Colonic mucosa (tissue), 4 donors: Measurements from ENCODE around the gene C1QTNF9. TPM values are rescaled to one million over a fixed set of nuclear protein-coding genes. Genes with fewer than 3 reads are reported as not detected.

Experiments used
- DNase-seq: peaks from one replicate; pipeline ENCODE4 v3.0.0-alpha.2; 2020
- H3K27ac ChIP-seq: fragments of 200-600 bp; one replicate; pipeline ENCODE4 v1.8.0; 2021
- H3K27me3 ChIP-seq: fragments of 200-600 bp; one replicate; pipeline ENCODE4 v1.8.0; 2021
- H3K36me3 ChIP-seq: fragments of 200-600 bp; one replicate; pipeline ENCODE4 v1.8.0; 2021
- H3K4me1 ChIP-seq: fragments of 200-600 bp; one replicate; pipeline ENCODE4 v1.8.0; 2021; ENCODE audit warnings: mild to moderate bottlenecking
- H3K4me3 ChIP-seq: fragments of 200-600 bp; one replicate; pipeline ENCODE4 v1.8.0; 2021
- H3K9ac ChIP-seq, 2 donors: one replicate each; pipeline ENCODE4 v1.7.0; 2013; ENCODE audit warnings: control low read depth in 2 of 2, low read depth in 2 of 2, low read length in 2 of 2
- H3K9me3 ChIP-seq: fragments of 200-600 bp; one replicate; pipeline ENCODE4 v1.8.0; 2021
- CTCF ChIP-seq: fragments of 200-600 bp; IDR thresholded peaks from one replicate; pipeline ENCODE4 v1.8.0; 2022; ENCODE audit warnings: antibody characterized with exemption, mild to moderate bottlenecking
- intact Hi-C: fragments of 100-400 bp; cut with DNase I; formaldehyde crosslinking; loops from one replicate; pipeline ENCODE4 v1.14.1; 2022
- total RNA-seq, 2 donors: library from RNA; stranded (reverse); fragmentation: NEBNext Ultra II Directional in 1 of 2; extraction: Animal tissue kit (Norgen Biotek cat#: 25700) in 1 of 2; gene quantifications; one replicate each; pipeline ENCODE4 v1.2.1, GENCODE V29; 2021
- donor health status: healthy.
- donor health status: DM: no; HTN: no; CAD: no.
- donor health status: DM: no; HTN: no; CAD: no.

The C1QTNF9 gene
- total RNA-seq, 2 donors from 2014 or later: 0.19 TPM; not detected in 1

GRCh38 chr13:24267801-24268200, 41.6 kb upstream of the C1QTNF9 start:
- no peak overlapping the region for H3K4me3 ChIP-seq

GRCh38 chr13:24269821-24270220, 39.6 kb upstream of the C1QTNF9 start:
- intact Hi-C loops: no loop called here
- Histone ChIP-seq H3K27ac (peak overlapping the region; percentile 95), H3K4me1 (peaks cover 18% of the 10 kb centered on the region)

More at GRCh38 chr13:24267801-24268200, 41.6 kb upstream of the C1QTNF9 start:
- no peaks in the 10 kb centered on the region for H3K27me3 ChIP-seq
- H3K9me3 ChIP-seq: no peaks in the 10 kb centered on the region
- no peaks in the 10 kb centered on the region for H3K36me3 ChIP-seq
- no peak overlapping the region for H3K9ac ChIP-seq
- intact Hi-C loops: no loop called here
- H3K27ac ChIP-seq: peak overlapping the region; percentile 34
- H3K4me1 ChIP-seq: peaks cover 17% of the 10 kb centered on the region
- no peak for TF ChIP-seq CTCF
- no peak for DNase-seq

GRCh38 chr13:24270639-24271141, 38.7 kb upstream of the C1QTNF9 start:
- DNase-seq: peak; percentile 75
- Histone ChIP-seq H3K4me3 (peak overlapping the region; percentile 20), H3K27ac (peak overlapping the region; percentile 95), H3K9ac (peak overlapping the region; percentile 47 to 70), H3K36me3 (no peaks in the 10 kb centered on the region), H3K9me3 (no peaks in the 10 kb centered on the region), H3K27me3 (no peaks in the 10 kb centered on the region), H3K4me1 (peaks cover 18% of the 10 kb centered on the region)
- no peak for TF ChIP-seq CTCF
- intact Hi-C loops: no loop called here

More at GRCh38 chr13:24269821-24270220, 39.6 kb upstream of the C1QTNF9 start:
- no peak for DNase-seq
- Histone ChIP-seq H3K9me3 (no peaks in the 10 kb centered on the region), H3K9ac (no peak overlapping the region), H3K27me3 (no peaks in the 10 kb centered on the region), H3K36me3 (no peaks in the 10 kb centered on the region), H3K4me3 (no peak overlapping the region)
- TF ChIP-seq CTCF: no peak

- intact Hi-C loops: no loop called here
- Histone ChIP-seq H3K9me3 (no peaks in the 10 kb centered on the region), H3K27me3 (no peaks in the 10 kb centered on the region), H3K4me3 (peak overlapping the region; percentile 20), H3K36me3 (no peaks in the 10 kb centered on the region), H3K4me1 (peaks cover 18% of the 10 kb centered on the region), H3K9ac (peak overlapping the region; percentile 66 to 70), H3K27ac (peak overlapping the region; percentile 95)
- DNase-seq: no peak
- TF ChIP-seq CTCF: no peak
Measured at GRCh38 chr13:24271231-24271600, 38.2 kb upstream of the C1QTNF9 start.

- peaks cover 18% of the 10 kb centered on the region for H3K4me1 ChIP-seq
- no peaks in the 10 kb centered on the region for H3K36me3 ChIP-seq
- no peaks in the 10 kb centered on the region for H3K27me3 ChIP-seq
- no peak for TF ChIP-seq CTCF
- peak overlapping the region; percentile 28 for H3K4me3 ChIP-seq
- H3K9ac ChIP-seq: peak overlapping the region; percentile 66 to 70
- peak; percentile 78 for DNase-seq
- peak overlapping the region; percentile 95 for H3K27ac ChIP-seq
- intact Hi-C loops: no loop called here
- H3K9me3 ChIP-seq: no peaks in the 10 kb centered on the region
Measured at GRCh38 chr13:24271601-24272451, 37.6 kb upstream of the C1QTNF9 start.
